HEK293 (cell line): ENCODE results near the gene BAG5.

Experiments used
- CTCF ChIP-seq: fragments of 450-650 bp; formaldehyde crosslinking; IDR thresholded peaks from 2 replicates; pipeline ENCODE4 v1.5.1; 2016; ENCODE audit warnings: missing biosample characterization, missing genetic modification characterization
- YY1 ChIP-seq: fragments of 450-650 bp; formaldehyde crosslinking; IDR thresholded peaks from 2 replicates; pipeline ENCODE4 v1.5.1; 2018; ENCODE audit warnings: missing biosample characterization, missing genetic modification characterization
- ZNF10 ChIP-seq: fragments of 450-650 bp; formaldehyde crosslinking; IDR thresholded peaks from 2 replicates; pipeline ENCODE4 v1.5.1; 2017; ENCODE audit warnings: missing biosample characterization, missing genetic modification characterization
- ZNF26 ChIP-seq: fragments of 450-650 bp; formaldehyde crosslinking; IDR thresholded peaks from 2 replicates; pipeline ENCODE4 v1.5.1; 2016; ENCODE audit warnings: missing biosample characterization, missing genetic modification characterization
- ZNF274 ChIP-seq, 2 experiments: fragments of 200-500 bp in 1 of 2; fragments of 450-650 bp in 1 of 2; sonication (Bioruptor generic) in 1 of 2; formaldehyde crosslinking in 1 of 2; IDR thresholded peaks; 2 replicates each; pipeline versions ENCODE4 v1.5.1 to v1.6.1; 2014 to 2016; ENCODE audit warnings: borderline replicate concordance in 1 of 2, inconsistent platforms in 1 of 2, low read length in 1 of 2, missing biosample characterization in 1 of 2, missing genetic modification characterization in 1 of 2
- ZNF341 ChIP-seq: fragments of 450-650 bp; formaldehyde crosslinking; IDR thresholded peaks from 2 replicates; pipeline ENCODE4; 2016; ENCODE audit warnings: low read depth, missing biosample characterization, missing genetic modification characterization
- ZNF610 ChIP-seq: fragments of 450-650 bp; formaldehyde crosslinking; IDR thresholded peaks from 2 replicates; pipeline ENCODE4 v1.5.1; 2016; ENCODE audit warnings: missing biosample characterization, missing genetic modification characterization, borderline replicate concordance
- ZNF670 ChIP-seq: fragments of 450-650 bp; formaldehyde crosslinking; IDR thresholded peaks from 2 replicates; pipeline ENCODE4 v1.5.1; 2016; ENCODE audit warnings: missing biosample characterization, missing genetic modification characterization, low read depth
- ZNF785 ChIP-seq: fragments of 450-650 bp; formaldehyde crosslinking; IDR thresholded peaks from 2 replicates; pipeline ENCODE4 v1.5.1; 2016; ENCODE audit warnings: missing biosample characterization, missing genetic modification characterization

- TF ChIP-seq ZNF341 (tag by site-specific recombination), result no peak
- no peak for TF ChIP-seq ZNF10 (tag by site-specific recombination)
- TF ChIP-seq ZNF26 (tag by site-specific recombination), result no peak
- TF ChIP-seq CTCF (tag by site-specific recombination), result no peak
- TF ChIP-seq ZNF785 (tag by site-specific recombination), result no peak
- no peak for TF ChIP-seq ZNF610
- TF ChIP-seq ZNF274 (IDR thresholded peaks at IDR 0.05; ENCODE audit: low read length), result no peak
- no peak for TF ChIP-seq ZNF274 (tag by site-specific recombination; IDR thresholded peaks at IDR 0.05; ENCODE audit: borderline replicate concordance)
- TF ChIP-seq ZNF670 (tag by site-specific recombination), result no peak
- no peak for TF ChIP-seq YY1 (tag by site-specific recombination)
Measured at GRCh38 chr14:103533137-103533998, 29.1 kb downstream of the BAG5 start.
